Body of pancreas (tissue), 4 donors: ENCODE measurements around the gene PLCH1.

Experiments
- CTCF ChIP-seq, 7 experiments: fragments of 450-650 bp in 4 of 7; fragments of 200-600 bp in 3 of 7; sonication (generic) in 3 of 7; IDR thresholded peaks; one replicate each; pipeline ENCODE4 v1.5.1; 2016 to 2019; ENCODE audit warnings: antibody characterized with exemption in 7 of 7
- POLR2A ChIP-seq, 3 donors: fragments of 450-650 bp; IDR thresholded peaks; one replicate each; pipeline ENCODE4 v1.6.1; 2016; ENCODE audit warnings: antibody characterized with exemption in 3 of 3, mild to moderate bottlenecking in 2 of 3

- TF ChIP-seq CTCF (IDR thresholded peaks at IDR 0.05) (no peak), POLR2A (IDR thresholded peaks at IDR 0.05) (no peak)
Observed at GRCh38 chr3:155702745-155703591, 41.9 kb downstream of the PLCH1 start.
